Suprapubic skin (tissue), 4 donors: ENCODE results near the gene SPOCK3. TPM values are rescaled to one million over a fixed set of nuclear protein-coding genes. Genes with fewer than 3 reads are reported as not detected.

Experiments
- DNase-seq, 2 donors: peaks; one replicate each; pipeline ENCODE4 v3.0.0-alpha.2; 2019; ENCODE audit warnings: low spot score in 2 of 2
- H3K27ac ChIP-seq: fragments of 200-600 bp; sonication (generic); one replicate; pipeline ENCODE4 v1.5.1; 2019
- H3K27me3 ChIP-seq: fragments of 200-600 bp; sonication (generic); one replicate; pipeline ENCODE4 v1.5.1; 2019
- H3K36me3 ChIP-seq: fragments of 200-600 bp; sonication (generic); one replicate; pipeline ENCODE4 v1.5.1; 2019
- H3K4me1 ChIP-seq: fragments of 200-600 bp; sonication (generic); one replicate; pipeline ENCODE4 v1.5.1; 2019
- H3K4me3 ChIP-seq: fragments of 200-600 bp; sonication (generic); one replicate; pipeline ENCODE4 v1.5.1; 2019; ENCODE audit warnings: mild to moderate bottlenecking
- H3K9me3 ChIP-seq: fragments of 200-600 bp; sonication (generic); one replicate; pipeline ENCODE4 v1.5.1; 2019
- EP300 ChIP-seq: sonication (generic); formaldehyde crosslinking; IDR thresholded peaks from one replicate; pipeline ENCODE4 v1.6.1; 2017; ENCODE audit warnings: antibody characterized with exemption
- POLR2A ChIP-seq, 2 donors: fragments of 450-650 bp; IDR thresholded peaks; one replicate each; pipeline ENCODE4 v1.6.1; 2017; ENCODE audit warnings: antibody characterized with exemption in 2 of 2, mild to moderate bottlenecking in 2 of 2, moderate library complexity in 2 of 2
- POLR2AphosphoS5 ChIP-seq, 3 donors: sonication (generic); formaldehyde crosslinking; IDR thresholded peaks; one replicate each; pipeline ENCODE4 v1.6.1; 2017; ENCODE audit warnings: antibody characterized with exemption in 3 of 3
- WGBS: methylation state at CpG from one replicate; pipeline ENCODE4 v1.1.5; 2018; 5-methylcytosine and 5-hydroxymethylcytosine counted together
- total RNA-seq, 4 donors: library from RNA; depleted of rRNA; stranded (reverse); fragments of >200 nt; gene quantifications; one replicate each; pipeline ENCODE4 v1.1.0, GENCODE V29; 2016
- TF ChIP-seq, protein P1 (sequence below), 2 donors: fragments of 200-600 bp in 1 of 2; fragments of 450-650 bp in 1 of 2; sonication (generic) in 1 of 2; IDR thresholded peaks; one replicate each; pipeline ENCODE4 v1.5.1; 2016 to 2019; ENCODE audit warnings: antibody characterized with exemption in 2 of 2, mild to moderate bottlenecking in 1 of 2, moderate library complexity in 1 of 2

Gene SPOCK3
- total RNA-seq, 4 donors from 2014 or later = not detected

DNA sequence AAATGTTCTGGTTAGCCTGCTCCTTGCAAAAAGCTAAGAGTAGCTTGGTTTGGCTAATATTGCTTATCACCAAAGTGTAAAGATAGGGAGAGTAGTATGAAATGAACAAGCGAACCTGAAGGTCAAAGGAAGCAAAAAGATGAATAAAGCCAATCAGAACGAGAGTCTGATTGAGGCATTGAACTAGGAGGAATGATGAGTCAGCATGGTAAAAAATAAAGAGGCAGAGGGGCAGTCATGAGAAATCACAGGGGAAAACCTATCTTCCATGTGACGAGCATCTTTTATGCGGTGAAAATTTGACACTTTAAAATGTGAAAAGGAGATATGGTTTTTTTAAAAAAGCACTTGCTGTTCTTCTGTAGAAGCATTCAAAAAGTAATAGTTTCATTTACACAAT is 533.7 kb downstream of the SPOCK3 start:
- TF ChIP-seq POLR2A (IDR thresholded peaks at IDR 0.05) = no peak
- TF ChIP-seq POLR2AphosphoS5 (IDR thresholded peaks at IDR 0.05) = no peak
- TF ChIP-seq EP300 = no peak
- TF ChIP-seq, protein P1, sequence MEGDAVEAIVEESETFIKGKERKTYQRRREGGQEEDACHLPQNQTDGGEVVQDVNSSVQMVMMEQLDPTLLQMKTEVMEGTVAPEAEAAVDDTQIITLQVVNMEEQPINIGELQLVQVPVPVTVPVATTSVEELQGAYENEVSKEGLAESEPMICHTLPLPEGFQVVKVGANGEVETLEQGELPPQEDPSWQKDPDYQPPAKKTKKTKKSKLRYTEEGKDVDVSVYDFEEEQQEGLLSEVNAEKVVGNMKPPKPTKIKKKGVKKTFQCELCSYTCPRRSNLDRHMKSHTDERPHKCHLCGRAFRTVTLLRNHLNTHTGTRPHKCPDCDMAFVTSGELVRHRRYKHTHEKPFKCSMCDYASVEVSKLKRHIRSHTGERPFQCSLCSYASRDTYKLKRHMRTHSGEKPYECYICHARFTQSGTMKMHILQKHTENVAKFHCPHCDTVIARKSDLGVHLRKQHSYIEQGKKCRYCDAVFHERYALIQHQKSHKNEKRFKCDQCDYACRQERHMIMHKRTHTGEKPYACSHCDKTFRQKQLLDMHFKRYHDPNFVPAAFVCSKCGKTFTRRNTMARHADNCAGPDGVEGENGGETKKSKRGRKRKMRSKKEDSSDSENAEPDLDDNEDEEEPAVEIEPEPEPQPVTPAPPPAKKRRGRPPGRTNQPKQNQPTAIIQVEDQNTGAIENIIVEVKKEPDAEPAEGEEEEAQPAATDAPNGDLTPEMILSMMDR (IDR thresholded peaks at IDR 0.05) = no peak
- no peaks in the 10 kb centered on the region for H3K36me3 ChIP-seq
- WGBS = 82% methylated on average over 4 of the region's 4 CpGs
- no peaks in the 10 kb centered on the region for H3K4me1 ChIP-seq
- no peak overlapping the region for H3K4me3 ChIP-seq
- no peak overlapping the region for H3K27ac ChIP-seq
- no peaks in the 10 kb centered on the region for H3K27me3 ChIP-seq
- H3K9me3 ChIP-seq = peaks cover 3% of the 10 kb centered on the region
- DNase-seq = no peak

DNA sequence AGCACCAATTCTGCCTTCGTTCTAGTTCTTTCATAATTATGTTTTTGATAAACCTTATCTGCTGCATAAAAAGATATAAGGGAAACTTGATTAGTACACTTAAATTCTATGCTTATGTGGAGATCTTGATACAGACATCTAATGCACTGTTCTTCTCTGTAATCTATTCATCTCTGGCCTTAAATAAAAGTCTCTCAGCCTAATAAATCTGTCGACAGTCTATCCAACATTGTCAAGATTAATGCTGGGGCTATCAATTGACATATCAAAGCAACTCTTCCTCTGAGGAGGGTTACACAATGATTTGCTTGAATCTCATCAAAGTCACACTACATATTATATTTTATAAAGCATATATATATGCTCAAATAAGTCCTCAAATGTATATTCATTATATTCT is 545.5 kb downstream of the SPOCK3 start:
- TF ChIP-seq, protein P1 (IDR thresholded peaks at IDR 0.05) = no peak
- TF ChIP-seq EP300 (no peak), POLR2AphosphoS5 (IDR thresholded peaks at IDR 0.05) (no peak), POLR2A (IDR thresholded peaks at IDR 0.05) (no peak)
- Histone ChIP-seq H3K4me3 (no peak overlapping the region), H3K9me3 (no peaks in the 10 kb centered on the region), H3K27me3 (no peaks in the 10 kb centered on the region), H3K4me1 (no peaks in the 10 kb centered on the region), H3K27ac (no peak overlapping the region), H3K36me3 (no peaks in the 10 kb centered on the region)
- no peak for DNase-seq
- 30% methylated on average over 2 of the region's 2 CpGs for WGBS

DNA sequence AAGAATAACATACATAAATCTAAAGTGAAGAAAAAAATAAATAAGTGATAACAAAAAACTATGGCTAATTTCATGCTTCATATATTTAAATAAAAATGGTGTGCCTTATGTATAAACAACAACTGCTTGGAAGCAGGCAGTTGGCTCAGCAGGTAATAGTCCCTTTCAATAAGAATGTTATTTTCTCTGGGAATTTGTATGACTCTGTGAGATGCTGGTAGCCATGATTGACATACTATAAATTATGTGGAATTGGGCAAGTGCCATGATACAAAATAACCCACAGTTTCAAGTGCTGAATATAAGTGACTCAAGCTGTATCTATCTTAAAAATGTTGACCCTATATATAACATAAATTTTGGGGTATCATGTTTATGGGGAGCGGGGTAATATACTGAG is 546.5 kb downstream of the SPOCK3 start:
- Histone ChIP-seq H3K4me1 (no peaks in the 10 kb centered on the region), H3K9me3 (no peaks in the 10 kb centered on the region), H3K27ac (no peak overlapping the region), H3K27me3 (no peaks in the 10 kb centered on the region), H3K36me3 (no peaks in the 10 kb centered on the region), H3K4me3 (no peak overlapping the region)
- no peak for TF ChIP-seq POLR2AphosphoS5 (IDR thresholded peaks at IDR 0.05)
- TF ChIP-seq, protein P1 (IDR thresholded peaks at IDR 0.05) = no peak
- no peak for TF ChIP-seq EP300
- TF ChIP-seq POLR2A (IDR thresholded peaks at IDR 0.05) = no peak
- WGBS = 96% methylated on average over 1 of the region's 1 CpG
- DNase-seq = no peak
